ENCODE measurements around the gene ERO1A.

- TF ChIP-seq CTCF (IDR thresholded peaks at IDR 0.05 in 8 of 11, conservative IDR thresholded peaks at IDR 0.05 in 3 of 11) (no peak), POLR2AphosphoS5 (IDR thresholded peaks at IDR 0.05) (no peak)
Measured at GRCh38 chr14:52711666-52712065, 16.3 kb upstream of the ERO1A start.
